B cell (primary cell): ENCODE results near the gene IL1RAPL1. TPM values are rescaled to one million over a fixed set of nuclear protein-coding genes. Genes with fewer than 3 reads are reported as not detected.

Experiments used
- ATAC-seq: fragments of 200-7000 bp; cut with Tn5 transposase; one replicate; pipeline ENCODE4 v1.10.0; 2021; ENCODE audit warnings: low read depth, mild to moderate bottlenecking, moderate number of reproducible peaks, moderate library complexity
- CTCF ChIA-PET: fragments of 350-600 bp; sonication (Branson Sonifier 250); formaldehyde crosslinking; loops from one replicate; lab custom pipeline; 2021; ENCODE audit warnings: antibody characterized with exemption, inconsistent platforms; lab: Charles Lee
- POLR2A ChIA-PET: fragments of 350-600 bp; sonication (Branson Sonifier 250); formaldehyde crosslinking; loops from one replicate; lab custom pipeline; 2021; ENCODE audit warnings: antibody characterized with exemption; lab: Charles Lee
- DNase-seq: peaks from one replicate; pipeline ENCODE4 v3.0.0; 2013
- H2AFZ ChIP-seq: 2 replicates; pipeline ENCODE4 v1.6.1; 2012; ENCODE audit warnings: mild to moderate bottlenecking, low read depth, low read length; ENCODE audit not compliant: insufficient read depth, poor library complexity, severe bottlenecking
- H3K27ac ChIP-seq, 2 donors: 1 replicate in 1 of 2; 2 replicates in 1 of 2; pipeline ENCODE4 v1.5.1; 2012 to 2013; ENCODE audit warnings: low read length in 2 of 2, mild to moderate bottlenecking in 2 of 2, moderate library complexity in 1 of 2
- H3K27me3 ChIP-seq, 4 experiments: fragments of 200-600 bp in 1 of 4; sonication (generic) in 1 of 4; replicated peaks in 1 of 4; 1 replicate in 2 of 4; 2 replicates in 2 of 4; pipeline versions ENCODE4 v1.6.1 to v1.7.0; 2013 to 2016; ENCODE audit warnings: low read length in 3 of 4, mild to moderate bottlenecking in 2 of 4, mixed read lengths in 1 of 4, moderate library complexity in 1 of 4; ENCODE audit not compliant: insufficient read depth in 4 of 4, control insufficient read depth in 3 of 4; ENCODE audit errors: control extremely low read depth in 1 of 4
- H3K36me3 ChIP-seq, 2 experiments: replicated peaks in 1 of 2; 1 replicate in 1 of 2; 2 replicates in 1 of 2; pipeline versions ENCODE4 v1.6.1 to v1.7.1; 2013; ENCODE audit warnings: low read length in 1 of 2; ENCODE audit not compliant: insufficient read depth in 2 of 2, control insufficient read depth in 1 of 2; ENCODE audit errors: control extremely low read depth in 1 of 2, extremely low read depth in 1 of 2
- H3K4me1 ChIP-seq, 2 donors: fragments of 200-600 bp in 1 of 2; sonication (generic) in 1 of 2; 1 replicate in 1 of 2; 2 replicates in 1 of 2; pipeline versions ENCODE4 v1.5.1 to v1.6.1; 2013 to 2017; ENCODE audit warnings: low read length in 2 of 2; ENCODE audit not compliant: control insufficient read depth in 2 of 2, insufficient read depth in 2 of 2
- H3K4me2 ChIP-seq: replicated peaks from 2 replicates; pipeline ENCODE3; 2012; ENCODE audit warnings: mild to moderate bottlenecking, low read depth, low read length; ENCODE audit not compliant: poor library complexity, severe bottlenecking
- H3K4me3 ChIP-seq, 5 experiments: fragments of 200-600 bp in 1 of 5; sonication (generic) in 1 of 5; 1 replicate in 3 of 5; 2 replicates in 2 of 5; pipeline versions ENCODE4 v1.5.1 to v1.7.0; 2011 to 2016; ENCODE audit warnings: low read length in 4 of 5, mild to moderate bottlenecking in 4 of 5, low read depth in 2 of 5, control low read depth in 1 of 5, moderate library complexity in 1 of 5; ENCODE audit not compliant: insufficient read depth in 1 of 5; ENCODE audit errors: control extremely low read depth in 1 of 5, extremely low read depth in 1 of 5
- H3K79me2 ChIP-seq: fragments of 200-600 bp; sonication (generic); one replicate; pipeline ENCODE4 v1.6.0; 2016; ENCODE audit warnings: low read length; ENCODE audit not compliant: control insufficient read depth, insufficient read depth
- H3K9ac ChIP-seq: fragments of 200-600 bp; sonication (generic); 2 replicates; pipeline ENCODE4 v1.6.1; 2017; ENCODE audit warnings: mild to moderate bottlenecking, low read length, moderate library complexity
- H3K9me3 ChIP-seq, 3 donors: one replicate each; pipeline versions ENCODE4 v1.6.1 to v1.7.1; 2013; ENCODE audit warnings: low read length in 2 of 3; ENCODE audit not compliant: control insufficient read depth in 2 of 3, insufficient read depth in 1 of 3; ENCODE audit errors: control extremely low read depth in 1 of 3
- H4K20me1 ChIP-seq: 2 replicates; pipeline ENCODE4 v1.6.0; 2012; ENCODE audit warnings: mild to moderate bottlenecking, low read length; ENCODE audit not compliant: insufficient read depth, control insufficient read depth, poor library complexity, severe bottlenecking
- H3K27ac Mint-ChIP-seq: one replicate; pipeline ENCODE4 v1.8.0; 2021; ENCODE audit warnings: mixed read lengths
- H3K27me3 Mint-ChIP-seq: one replicate; pipeline ENCODE4 v1.8.0; 2021; ENCODE audit warnings: mixed read lengths
- H3K4me1 Mint-ChIP-seq: one replicate; pipeline ENCODE4 v1.8.0; 2021; ENCODE audit warnings: mixed read lengths
- H3K4me3 Mint-ChIP-seq: one replicate; pipeline ENCODE4 v1.8.0; 2021; ENCODE audit warnings: mixed read lengths
- H3K9me3 Mint-ChIP-seq: one replicate; pipeline ENCODE4 v1.8.0; 2022; ENCODE audit warnings: mixed read lengths; ENCODE audit not compliant: insufficient read depth
- CTCF ChIP-seq: fragments of 200-600 bp; IDR thresholded peaks from one replicate; pipeline ENCODE4 v1.8.0; 2022; ENCODE audit warnings: antibody characterized with exemption, mild to moderate bottlenecking
- EZH2 ChIP-seq: IDR thresholded peaks from 2 replicates; pipeline ENCODE4 v1.6.1; 2012; ENCODE audit warnings: borderline replicate concordance, low read depth, mild to moderate bottlenecking, moderate library complexity, low read length; ENCODE audit not compliant: insufficient read depth, poor library complexity, severe bottlenecking
- WGBS: methylation state at CpG from one replicate; pipeline ENCODE4 v1.1.5; 2013; ENCODE audit warnings: missing lambda C conversion rate; ENCODE audit not compliant: insufficient coverage; 5-methylcytosine and 5-hydroxymethylcytosine counted together
- intact Hi-C: fragments of 100-400 bp; cut with micrococcal nuclease; formaldehyde crosslinking; loops from one replicate; pipeline ENCODE4 v1.10.0; 2022
- polyA plus RNA-seq: library from polyadenylated mRNA; depleted of rRNA; stranded (reverse); fragments of >200 nt; gene quantifications from 2 replicates; pipeline ENCODE4 v1.2.3, GENCODE V29; 2012
- total RNA-seq, 2 donors: library from RNA; stranded (reverse); fragments of 120-200 nt in 1 of 2; gene quantifications; 1 replicate in 1 of 2; 2 replicates in 1 of 2; pipeline versions ENCODE4 v1.2.3 to v1.2.4, GENCODE V29; 2013 to 2022

Gene IL1RAPL1
- total and polyA plus RNA-seq, 2 donors (not counting 1 experiment from before 2014, with no cell fraction given): not detected

- peak; percentile 27 for TF ChIP-seq CTCF
- TF ChIP-seq EZH2: no peak
- Mint-ChIP-seq H3K27ac (peak overlapping the region; percentile 62), H3K27me3 (no peaks in the 10 kb centered on the region), H3K4me1 (peaks cover 9% of the 10 kb centered on the region), H3K4me3 (peak overlapping the region; percentile 79), H3K9me3 (no peaks in the 10 kb centered on the region)
- H3K4me2 ChIP-seq: peak overlapping the region; percentile 18
- H3K4me3 ChIP-seq: no peak overlapping the region
- H3K9ac ChIP-seq: no peak overlapping the region
- 71% methylated on average over 5 of the region's 10 CpGs for WGBS
- no peaks in the 10 kb centered on the region for H3K9me3 ChIP-seq
- H2AFZ ChIP-seq: no peak overlapping the region
- no peaks in the 10 kb centered on the region for H3K4me1 ChIP-seq
- no peaks in the 10 kb centered on the region for H3K36me3 ChIP-seq
- no peaks in the 10 kb centered on the region for H3K79me2 ChIP-seq
- peak; percentile 58 for ATAC-seq
- ChIA-PET POLR2A (no interaction called here), CTCF (interaction anchor here (0.5 kb wide), 1 partner anchor 646 kb away, joined by 3 read pairs; no protein-coding TSS in a partner anchor)
- no peaks in the 10 kb centered on the region for H4K20me1 ChIP-seq
- peak; percentile 1 for DNase-seq
- intact Hi-C loops: no loop called here
- H3K27ac ChIP-seq: no peak overlapping the region
- no peaks in the 10 kb centered on the region for H3K27me3 ChIP-seq
These were observed 891.3 kb downstream of the IL1RAPL1 start for GRCh38 chrX:29478336-29479069.

GRCh38 chrX:29487214-29487613, 900.0 kb downstream of the IL1RAPL1 start:
- CTCF ChIA-PET: no interaction called here
- ATAC-seq: no peak
- H3K27ac Mint-ChIP-seq: no peak overlapping the region

More at GRCh38 chrX:29487214-29487613, 900.0 kb downstream of the IL1RAPL1 start:
- Histone ChIP-seq H3K4me3 (no peak overlapping the region), H3K9ac (no peak overlapping the region), H3K4me2 (no peak overlapping the region), H3K9me3 (no peaks in the 10 kb centered on the region), H2AFZ (no peak overlapping the region), H3K4me1 (no peaks in the 10 kb centered on the region), H3K27ac (no peak overlapping the region), H3K36me3 (no peaks in the 10 kb centered on the region), H4K20me1 (no peaks in the 10 kb centered on the region), H3K79me2 (no peaks in the 10 kb centered on the region), H3K27me3 (no peaks in the 10 kb centered on the region)
- intact Hi-C loops: no loop called here
- Mint-ChIP-seq H3K9me3 (no peaks in the 10 kb centered on the region), H3K4me1 (peaks cover 5% of the 10 kb centered on the region), H3K27me3 (no peaks in the 10 kb centered on the region), H3K4me3 (no peak overlapping the region)
- DNase-seq: no peak
- TF ChIP-seq EZH2: no peak
- no CpG with 5 or more reads among the region's 2 CpGs for WGBS
- POLR2A ChIA-PET: no interaction called here
